Epithelial cell of esophagus (primary cell): ENCODE results near the gene CNTROB.

Experiments used
- DNase-seq: peaks from one replicate; pipeline ENCODE4 v3.0.0; 2010; ENCODE audit warnings: low read depth
- H3K4me3 ChIP-seq: 2 replicates; pipeline ENCODE4 v1.5.1; 2011; ENCODE audit warnings: mild to moderate bottlenecking, low read length, control low read depth
- CTCF ChIP-seq: IDR thresholded peaks from 2 replicates; pipeline ENCODE4 v1.5.1; 2011; ENCODE audit warnings: low read depth, mild to moderate bottlenecking, low read length, control low read depth, inconsistent platforms; ENCODE audit not compliant: insufficient read depth; ENCODE audit errors: missing control alignments

Gene CNTROB

GRCh38 chr17:7959503-7960253 is 27.7 kb downstream of the CNTROB start:
- TF ChIP-seq CTCF, result no peak
- no peak overlapping the region for H3K4me3 ChIP-seq
- no peak for DNase-seq

- TF ChIP-seq CTCF, result no peak
- no peak overlapping the region for H3K4me3 ChIP-seq
- DNase-seq, result no peak
Measured at GRCh38 chr17:7961421-7961820, 29.4 kb downstream of the CNTROB start.

DNA sequence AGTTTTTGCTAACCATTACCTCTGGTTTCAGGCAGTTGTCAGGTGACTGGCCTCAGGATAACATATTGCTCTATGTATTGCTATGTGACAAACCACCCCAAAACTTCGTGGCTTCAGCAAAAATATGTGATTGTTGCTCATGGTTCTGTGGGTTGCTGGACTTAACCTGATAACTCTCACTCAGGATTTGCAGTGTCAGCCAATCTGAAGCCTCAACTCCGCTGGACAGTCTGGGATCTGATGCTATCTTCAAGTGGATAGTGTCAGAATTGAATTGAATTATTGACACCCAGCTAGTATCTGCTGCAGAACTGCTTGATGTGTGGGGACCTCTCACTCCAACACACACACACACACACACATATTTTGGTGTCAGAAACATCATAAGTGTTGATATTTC is 35.7 kb downstream of the CNTROB start:
- TF ChIP-seq CTCF, result no peak
- no peak overlapping the region for H3K4me3 ChIP-seq
- no peak for DNase-seq

- no peak for DNase-seq
- no peak overlapping the region for H3K4me3 ChIP-seq
- no peak for TF ChIP-seq CTCF
Measured at GRCh38 chr17:7969433-7969832, 37.4 kb downstream of the CNTROB start.

- H3K4me3 ChIP-seq, result no peak overlapping the region
- TF ChIP-seq CTCF, result no peak
- no peak for DNase-seq
Measured at GRCh38 chr17:7971651-7972050, 39.6 kb downstream of the CNTROB start.

GRCh38 chr17:7972131-7972785 is 40.3 kb downstream of the CNTROB start:
- no peak for TF ChIP-seq CTCF
- DNase-seq, result no peak

More at GRCh38 chr17:7972131-7972785, 40.3 kb downstream of the CNTROB start:
- H3K4me3 ChIP-seq, result no peak overlapping the region
